ENCODE results near the gene RCAN3.
"Not testable (repeated sequence)": the region's sequence is repeated elsewhere in the genome, so short reads cannot be mapped to it uniquely, and the experiment has no call there.

Gene RCAN3

GRCh38 chr1:24502709-24503058 lies at the start of gene RCAN3:
RCAN3 (plus strand) TSS chr1:24502836; CDS start chr1:24514373, 11,537 bp downstream.
- DNase-seq (ENCODE audit: low read depth) = peak; percentile 95

DNA sequence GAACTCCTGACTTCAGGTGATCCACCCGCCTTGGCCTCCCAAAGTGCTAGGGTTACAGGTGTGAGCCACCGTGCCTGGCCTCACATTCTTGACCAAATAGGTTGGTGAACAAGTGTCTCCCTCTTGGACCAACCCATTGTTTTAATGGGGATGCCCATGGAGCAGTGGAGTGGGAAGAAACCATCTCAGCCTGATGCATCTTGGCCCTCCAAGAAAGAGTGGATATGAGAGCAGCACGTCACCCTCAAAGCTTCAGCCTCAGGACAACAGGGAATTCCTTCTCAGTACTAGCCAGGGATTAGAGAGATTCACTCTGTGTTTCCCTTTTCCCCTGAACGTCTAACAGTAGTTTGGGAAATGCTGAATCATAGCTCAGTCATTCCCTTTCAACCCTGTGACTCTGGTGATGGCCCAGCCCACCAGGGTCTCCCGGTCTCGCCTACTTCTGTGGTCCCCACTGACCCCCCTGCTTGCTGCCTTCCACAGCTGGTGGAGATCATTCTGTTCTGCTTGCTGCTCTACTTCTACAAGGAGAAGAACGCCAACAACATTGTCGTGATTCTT lies 49.6 kb upstream of the RCAN3 start:
- no peak for DNase-seq (ENCODE audit: low read depth)

- no peak for DNase-seq (ENCODE audit: low read depth)
These were observed 48.0 kb upstream of the RCAN3 start for GRCh38 chr1:24454673-24455072.

- no peak for DNase-seq (ENCODE audit: low read depth)
These were observed 47.4 kb upstream of the RCAN3 start for GRCh38 chr1:24455272-24455671.

DNA sequence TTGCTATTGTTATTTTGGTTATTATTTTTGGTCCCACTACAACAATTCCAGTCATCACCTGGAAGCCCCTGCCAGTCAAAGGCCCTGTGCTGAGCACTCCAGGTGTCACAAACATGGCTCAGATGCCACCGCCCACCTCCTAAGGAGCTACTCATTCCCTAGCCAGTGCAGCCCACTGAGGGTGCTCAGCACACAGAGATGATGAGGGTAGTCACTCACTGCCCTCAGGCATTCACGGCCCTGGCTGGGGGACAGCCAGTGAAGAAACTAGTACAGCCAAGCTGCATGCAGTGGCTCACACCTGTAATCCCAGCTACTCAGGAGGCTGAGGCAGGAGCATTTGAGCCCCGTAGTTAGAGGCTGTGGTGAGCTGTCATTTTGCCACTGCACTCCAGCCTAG lies 44.8 kb upstream of the RCAN3 start:
- no peak for DNase-seq (ENCODE audit: low read depth)

- DNase-seq (ENCODE audit: low read depth) = no peak
These were observed 42.9 kb upstream of the RCAN3 start for GRCh38 chr1:24459551-24460266.

DNA sequence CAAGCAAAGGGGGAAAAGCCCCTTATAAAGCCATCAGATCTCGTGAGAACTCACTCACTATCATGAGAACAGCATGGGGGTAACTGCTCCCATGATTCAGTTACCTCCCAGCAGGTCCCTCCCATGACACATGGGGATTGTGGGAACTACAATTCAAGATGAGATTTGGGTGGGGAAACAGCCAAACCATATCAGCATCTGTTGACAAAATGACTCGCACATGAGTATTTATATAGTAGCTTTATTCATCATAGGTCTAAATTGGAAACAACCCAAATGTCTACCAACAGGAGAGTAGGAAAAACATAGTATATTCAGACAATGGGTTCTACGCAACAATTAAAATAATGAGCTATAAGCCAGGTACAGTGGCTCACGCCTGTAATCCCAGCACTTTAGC lies 40.5 kb upstream of the RCAN3 start:
- not testable (repeated sequence) for DNase-seq (ENCODE audit: low read depth)

- DNase-seq (ENCODE audit: low read depth) = no peak
These were observed 38.6 kb upstream of the RCAN3 start for GRCh38 chr1:24463776-24464735.

DNA sequence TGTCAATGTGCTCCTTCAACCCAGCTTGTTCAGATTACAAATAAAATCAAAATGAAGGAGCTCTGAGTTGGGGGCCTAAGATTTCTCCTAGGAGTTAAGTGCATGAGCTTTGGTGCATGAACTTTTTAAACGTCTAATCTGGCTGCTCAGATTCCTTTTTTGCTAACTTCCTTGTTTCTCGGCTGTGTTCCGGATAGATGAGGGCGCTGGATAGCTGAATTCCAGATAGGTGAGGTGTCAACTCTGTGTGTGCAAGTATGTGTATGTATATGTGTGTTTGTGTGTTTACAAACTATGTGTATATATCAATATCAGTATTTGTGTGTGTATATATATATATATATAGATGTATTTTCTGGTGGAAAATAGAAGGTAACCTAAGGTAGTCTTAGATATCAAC lies 37.5 kb upstream of the RCAN3 start:
- no peak for DNase-seq (ENCODE audit: low read depth)

DNA sequence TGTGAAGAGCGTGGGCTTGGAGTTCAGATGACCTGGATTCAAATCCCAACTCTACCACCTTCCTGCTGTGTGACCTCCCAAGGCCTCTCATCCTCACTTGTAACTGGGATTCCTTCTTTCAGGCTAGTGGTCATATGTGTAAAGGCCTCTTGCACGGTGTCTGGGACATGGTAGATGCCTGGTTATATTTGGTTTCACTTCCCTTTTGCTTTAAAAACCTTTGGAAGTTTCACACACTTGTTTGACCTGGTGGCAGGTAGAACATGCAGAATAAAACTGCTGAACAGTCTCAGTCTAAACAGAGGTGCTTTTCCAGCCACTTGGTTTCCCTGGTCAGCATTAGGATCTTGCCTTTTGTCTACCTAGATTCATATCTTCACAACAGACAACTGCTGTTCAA lies 37.0 kb upstream of the RCAN3 start:
- DNase-seq (ENCODE audit: low read depth) = no peak

GRCh38 chr1:24468685-24469316 lies 33.8 kb upstream of the RCAN3 start:
- DNase-seq (ENCODE audit: low read depth) = no peak

DNA sequence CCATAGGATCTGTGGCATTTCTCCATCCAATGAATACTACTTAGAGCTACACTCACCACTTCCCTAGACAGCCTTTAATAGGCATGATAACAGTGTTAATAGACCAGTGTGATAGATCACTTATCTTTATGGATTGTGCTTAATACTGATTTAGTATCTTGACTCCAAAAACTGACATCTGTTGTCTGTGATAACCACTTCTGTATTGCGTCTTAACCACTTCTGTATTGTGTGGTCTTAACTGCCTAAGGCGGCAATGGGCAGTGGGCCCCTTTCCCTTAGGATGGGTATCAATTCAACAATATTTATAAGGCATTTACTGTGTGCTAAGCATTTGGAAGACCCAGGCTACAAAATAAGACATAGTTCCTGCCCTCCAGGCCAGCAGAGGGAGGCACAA lies 32.0 kb upstream of the RCAN3 start:
- no peak for DNase-seq (ENCODE audit: low read depth)

DNA sequence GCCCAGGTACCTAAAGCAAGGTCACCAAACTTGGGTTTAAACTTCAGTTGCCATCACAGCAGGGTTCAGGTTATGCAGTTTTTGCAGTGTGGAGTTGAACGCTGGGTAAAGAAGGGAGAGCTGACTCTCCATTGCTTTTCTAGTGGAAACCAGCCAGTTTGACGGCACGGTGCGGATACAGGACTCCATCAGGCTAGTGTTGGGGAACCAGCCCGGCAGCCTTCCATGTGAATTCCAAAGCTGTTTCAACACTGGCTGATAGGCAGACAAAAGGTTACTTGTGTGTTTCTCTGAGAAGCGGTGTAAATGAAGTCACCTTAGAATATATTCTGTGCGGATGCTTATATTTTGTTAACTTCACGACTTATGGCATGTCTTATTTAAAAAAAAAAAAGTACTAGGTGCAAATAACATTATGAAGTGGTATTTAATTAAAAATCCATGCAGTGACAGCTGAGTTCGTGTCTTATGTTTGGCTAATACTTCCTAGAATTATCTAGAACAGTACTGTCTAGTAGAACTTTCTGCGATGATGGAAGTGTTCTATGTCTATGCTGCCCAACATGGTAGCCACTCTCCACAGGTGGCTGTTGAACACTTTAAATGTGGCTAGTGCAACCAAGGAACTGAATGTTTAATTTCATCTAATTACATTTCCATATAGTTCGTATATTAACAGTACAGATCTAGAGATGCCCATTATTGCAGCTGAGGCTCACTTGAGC lies 29.9 kb upstream of the RCAN3 start:
- no peak for DNase-seq (ENCODE audit: low read depth)

- DNase-seq (ENCODE audit: low read depth) = no peak
These were observed 28.4 kb upstream of the RCAN3 start for GRCh38 chr1:24474193-24474592.

DNA sequence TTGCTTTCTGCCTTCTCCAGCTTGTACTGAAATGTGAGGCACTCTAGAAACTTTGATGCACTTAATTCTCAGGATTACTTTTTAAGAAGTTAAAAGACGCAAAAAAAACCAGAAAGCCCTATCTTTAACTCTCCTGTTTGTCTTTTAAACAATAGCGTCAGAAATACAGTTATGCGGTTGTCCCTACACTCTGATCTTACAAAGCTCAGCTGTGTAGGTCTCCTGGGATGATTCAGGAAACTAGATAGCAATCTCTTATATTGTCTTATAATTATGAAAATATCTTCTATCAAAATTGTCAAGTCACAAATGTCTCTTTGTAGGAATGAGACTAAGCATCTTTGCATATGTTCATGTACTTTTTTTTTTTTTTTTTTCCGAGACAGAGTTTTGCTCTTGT lies 26.9 kb upstream of the RCAN3 start:
- DNase-seq (ENCODE audit: low read depth) = no peak

- no peak for DNase-seq (ENCODE audit: low read depth)
These were observed 26.1 kb upstream of the RCAN3 start for GRCh38 chr1:24476571-24476970.

GRCh38 chr1:24477309-24477708 lies 25.3 kb upstream of the RCAN3 start:
- DNase-seq (ENCODE audit: low read depth) = no peak

DNA sequence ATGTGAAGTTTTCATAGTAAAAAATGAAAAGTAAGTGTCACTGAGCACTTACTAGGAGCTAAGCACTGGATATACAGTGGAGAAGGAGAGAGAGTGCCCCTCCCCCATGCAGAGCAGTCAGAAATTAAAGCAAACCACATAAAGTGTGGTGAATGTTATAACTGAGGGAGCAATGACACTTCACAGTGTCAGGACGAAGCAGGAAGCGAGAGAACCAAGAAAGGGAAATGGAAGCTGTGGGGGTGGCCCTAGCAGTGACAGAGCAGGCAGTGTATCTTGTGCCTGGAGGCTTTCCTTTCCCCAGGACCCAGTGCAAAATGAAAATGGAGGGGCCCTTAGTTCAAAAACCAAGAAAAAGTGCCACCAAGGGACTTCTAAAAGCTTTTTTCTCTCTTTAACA lies 21.5 kb upstream of the RCAN3 start:
- peak; percentile 47 for DNase-seq (ENCODE audit: low read depth)

DNA sequence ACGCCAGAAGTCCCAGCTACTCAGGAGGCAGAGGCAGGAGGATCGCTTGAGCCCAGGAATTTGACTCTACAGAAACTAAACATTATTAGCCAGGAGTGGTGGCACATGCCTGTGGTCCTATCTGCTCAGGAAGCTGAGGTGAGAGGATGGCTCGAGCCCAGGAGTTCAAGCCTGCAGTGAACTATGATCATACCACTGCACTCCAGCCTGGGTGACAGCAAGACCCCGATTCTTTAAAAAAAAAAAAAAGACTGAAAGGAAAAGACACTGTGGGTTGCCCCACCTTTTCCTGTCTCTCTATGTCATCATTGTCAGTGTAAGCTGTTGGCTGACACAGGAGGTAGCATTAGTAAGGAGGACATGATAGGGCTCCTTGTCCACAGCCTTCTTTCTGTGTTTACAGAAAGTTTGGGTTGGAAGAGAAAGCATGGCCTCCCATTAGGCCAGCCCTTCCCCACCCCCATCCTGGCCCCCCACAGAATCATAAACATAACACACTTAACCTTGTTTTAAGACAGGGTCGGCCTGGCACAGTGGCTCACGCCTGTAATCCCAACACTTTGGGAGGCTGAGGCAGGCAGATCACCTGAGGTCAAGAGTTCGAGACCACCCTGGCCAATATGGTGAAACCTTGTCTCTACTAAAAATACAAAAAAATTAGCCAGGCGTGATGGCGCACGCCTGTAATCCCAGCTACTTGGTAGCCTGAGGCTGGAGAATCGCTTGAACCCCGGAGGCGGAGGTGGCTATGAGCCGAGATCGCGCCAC lies 20.6 kb upstream of the RCAN3 start:
- DNase-seq (ENCODE audit: low read depth) = no peak

- peak; percentile 22 for DNase-seq (ENCODE audit: low read depth)
These were observed 19.2 kb upstream of the RCAN3 start for GRCh38 chr1:24483441-24483840.

GRCh38 chr1:24484199-24484598 lies 18.4 kb upstream of the RCAN3 start:
- no peak for DNase-seq (ENCODE audit: low read depth)
